ENCODE results near the gene FAM117A.
"Not testable (repeated sequence)": the region's sequence is repeated elsewhere in the genome, so short reads cannot be mapped to it uniquely, and the experiment has no call there.

The FAM117A gene

GRCh38 chr17:49676276-49676868 is 87.6 kb downstream of the FAM117A start:
- DNase-seq = no peak

- DNase-seq = no peak
Observed at GRCh38 chr17:49674507-49674906, 89.4 kb downstream of the FAM117A start.

- not testable (repeated sequence) for DNase-seq
Observed at GRCh38 chr17:49673679-49674078, 90.3 kb downstream of the FAM117A start.

- DNase-seq = no peak
Observed at GRCh38 chr17:49670641-49671040, 93.3 kb downstream of the FAM117A start.

- DNase-seq = no peak
Observed at GRCh38 chr17:49670002-49670401, 93.9 kb downstream of the FAM117A start.

- no peak for DNase-seq
Observed at GRCh38 chr17:49667854-49668253, 96.1 kb downstream of the FAM117A start.

GRCh38 chr17:49664706-49665211 is 99.2 kb downstream of the FAM117A start:
- no peak for DNase-seq

All from activated naive CD4-positive, alpha-beta T cell treated with Interleukin-2 at 50 U/mL for 16 hours (primary cell).